GM12891 (cell line): ENCODE results near the gene TMEM132D.

Experiments
- DNase-seq: peaks from one replicate; pipeline ENCODE4 v3.0.0; 2011; ENCODE audit warnings: low spot score; ENCODE audit not compliant: insufficient read length
- FAIRE-seq: peaks from 2 replicates; lab custom pipeline; 2011; peaks lifted over from hg19 to GRCh38; lab: Jason Lieb, UNC
- PAX5 ChIP-seq: IDR thresholded peaks from 2 replicates; pipeline ENCODE4 v1.6.1; 2011; ENCODE audit warnings: low read length, moderate library complexity, mild to moderate bottlenecking; ENCODE audit not compliant: insufficient read depth, severe bottlenecking
- POLR2A ChIP-seq: IDR thresholded peaks from 2 replicates; pipeline ENCODE4 v1.6.1; 2011; ENCODE audit warnings: low read depth, low read length, control low read depth
- POLR2AphosphoS5 ChIP-seq: IDR thresholded peaks from 2 replicates; pipeline ENCODE4 v1.6.1; 2011; ENCODE audit warnings: low read depth, low read length, control low read depth
- POU2F2 ChIP-seq: IDR thresholded peaks from 2 replicates; pipeline ENCODE4 v1.6.1; 2011; ENCODE audit warnings: low read depth, mild to moderate bottlenecking, control low read depth, low read length, moderate library complexity
- SPI1 ChIP-seq: IDR thresholded peaks from 2 replicates; pipeline ENCODE4 v1.6.1; 2011; ENCODE audit warnings: low read depth, low read length, control low read depth
- TAF1 ChIP-seq: IDR thresholded peaks from 2 replicates; pipeline ENCODE4 v1.6.1; 2011; ENCODE audit warnings: low read depth, low read length, control low read depth

The TMEM132D gene

GRCh38 chr12:129873833-129874208 lies 30.0 kb downstream of the TMEM132D start:
- DNase-seq (no peak), FAIRE-seq (no peak)
- TF ChIP-seq POU2F2: no peak
- no peak for TF ChIP-seq SPI1
- TF ChIP-seq POLR2A: no peak
- no peak for TF ChIP-seq PAX5
- no peak for TF ChIP-seq TAF1
- TF ChIP-seq POLR2AphosphoS5: no peak

DNA sequence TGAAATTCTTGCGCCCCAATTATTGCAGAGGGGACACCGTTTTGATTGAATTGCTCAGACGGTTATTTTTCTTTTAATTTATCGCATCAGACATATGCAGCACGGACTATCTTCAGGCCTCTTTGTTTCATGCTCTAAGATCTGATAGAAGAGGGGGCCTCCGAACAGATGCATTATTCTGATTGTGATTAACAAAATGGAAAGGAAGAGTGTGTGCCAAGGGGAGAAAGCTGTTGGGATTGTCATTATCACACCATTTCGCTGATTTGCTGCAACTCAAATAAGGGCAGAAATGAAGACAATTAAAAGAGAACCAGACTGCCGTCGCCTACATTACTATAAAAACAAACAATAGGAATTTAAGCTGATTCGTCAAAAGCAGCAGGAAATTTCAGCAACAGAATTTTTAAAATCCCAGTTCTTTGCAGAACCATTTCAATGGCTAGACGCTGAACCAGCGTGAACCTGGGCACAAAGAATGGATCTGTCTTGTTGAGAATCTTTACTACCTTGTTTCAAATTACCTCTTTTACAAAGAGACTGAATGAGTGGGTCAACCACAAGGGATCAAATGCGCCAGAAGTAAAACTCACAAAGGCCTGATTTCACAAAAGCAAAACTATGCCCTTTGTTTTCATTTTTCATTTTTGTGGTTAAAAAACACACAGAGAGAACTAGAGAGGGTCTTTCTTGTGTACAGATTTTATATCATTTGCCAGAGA lies 30.6 kb downstream of the TMEM132D start:
- no peak for DNase-seq
- TF ChIP-seq POLR2A (no peak), PAX5 (no peak), SPI1 (no peak), TAF1 (no peak), POLR2AphosphoS5 (no peak), POU2F2 (no peak)
- FAIRE-seq: no peak

DNA sequence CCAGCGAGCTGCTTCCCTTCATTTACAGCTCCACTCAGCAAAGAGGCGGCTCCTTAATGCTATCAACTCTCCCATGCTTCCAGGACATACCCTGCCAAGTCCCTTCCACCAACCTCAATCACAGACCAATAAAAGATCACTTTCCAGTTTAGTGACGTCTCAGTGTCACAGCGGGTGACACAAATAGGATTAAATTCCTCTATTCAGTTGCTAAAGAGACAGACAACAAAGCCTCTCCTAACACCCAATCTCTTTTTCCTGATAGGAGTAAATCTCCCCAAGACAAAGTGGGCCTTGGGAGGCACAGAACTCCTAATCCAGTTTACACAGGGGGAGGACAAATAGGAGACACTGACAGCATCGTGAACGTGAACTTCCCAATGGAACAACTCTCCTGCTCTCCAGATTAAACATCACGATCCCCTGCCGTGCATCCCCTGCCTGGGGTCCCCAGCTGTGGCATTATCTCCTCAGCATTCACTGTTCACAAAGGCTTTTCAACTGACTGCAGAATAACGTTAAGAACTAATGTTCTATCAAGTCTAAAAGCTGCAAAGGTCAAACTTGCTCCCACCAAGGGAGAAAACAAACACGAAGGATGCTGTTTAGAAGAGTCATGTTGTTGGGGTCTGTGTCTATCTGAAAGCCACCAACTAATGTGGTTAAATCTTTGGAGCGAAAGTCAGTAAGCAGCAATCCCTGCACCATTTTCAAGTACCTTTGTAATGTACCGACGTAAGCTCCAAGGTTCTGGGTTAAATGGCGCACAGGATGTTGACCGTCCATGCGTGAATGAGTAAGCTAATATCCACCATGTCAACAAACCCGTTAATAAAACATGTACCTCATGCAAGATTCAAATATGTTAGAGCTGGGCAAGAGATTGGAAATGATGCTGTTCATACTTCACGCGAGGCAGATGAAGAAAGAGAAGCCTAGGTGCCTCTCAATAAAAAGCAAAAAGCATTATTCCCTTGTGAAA lies 31.5 kb downstream of the TMEM132D start:
- TF ChIP-seq PAX5 (no peak), POLR2A (no peak), SPI1 (no peak), TAF1 (no peak), POLR2AphosphoS5 (no peak), POU2F2 (no peak)
- no peak for DNase-seq
- no peak for FAIRE-seq

- TF ChIP-seq PAX5 (no peak), POLR2A (no peak), POU2F2 (no peak), SPI1 (no peak), POLR2AphosphoS5 (no peak), TAF1 (no peak)
- no peak for DNase-seq
- no peak for FAIRE-seq
Observed at GRCh38 chr12:129870796-129871195, 33.0 kb downstream of the TMEM132D start.

- DNase-seq (no peak), FAIRE-seq (no peak)
- TF ChIP-seq POLR2A (no peak), TAF1 (no peak), POU2F2 (no peak), SPI1 (no peak), PAX5 (no peak), POLR2AphosphoS5 (no peak)
Observed at GRCh38 chr12:129870136-129870535, 33.7 kb downstream of the TMEM132D start.

DNA sequence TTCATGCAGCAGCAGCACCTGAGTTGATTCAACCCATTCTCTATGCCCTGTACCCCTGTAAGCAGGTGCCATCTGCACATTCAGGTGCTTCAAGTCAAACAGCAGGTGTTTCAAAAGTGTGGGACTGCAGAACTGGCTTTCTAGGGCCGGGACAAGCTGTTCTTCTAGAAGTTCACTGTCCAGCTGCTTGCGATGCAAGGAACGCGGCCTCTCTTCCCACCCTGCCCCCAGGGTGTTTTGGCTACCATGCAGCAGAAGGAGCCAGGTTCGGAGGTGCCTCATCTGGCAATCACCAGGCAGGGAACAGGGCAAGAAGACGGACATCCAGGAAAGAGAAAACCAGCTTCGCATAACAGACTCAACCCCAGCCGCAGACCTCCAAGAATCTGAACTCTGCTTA lies 35.2 kb downstream of the TMEM132D start:
- FAIRE-seq: no peak
- TF ChIP-seq TAF1 (no peak), PAX5 (no peak), SPI1 (no peak)
- no peak for DNase-seq

- FAIRE-seq: no peak
- TF ChIP-seq POU2F2: no peak
- TF ChIP-seq TAF1: no peak
- no peak for TF ChIP-seq SPI1
- TF ChIP-seq PAX5: no peak
- TF ChIP-seq POLR2AphosphoS5: no peak
- TF ChIP-seq POLR2A: no peak
- no peak for DNase-seq
Observed at GRCh38 chr12:129863938-129864337, 39.9 kb downstream of the TMEM132D start.

DNA sequence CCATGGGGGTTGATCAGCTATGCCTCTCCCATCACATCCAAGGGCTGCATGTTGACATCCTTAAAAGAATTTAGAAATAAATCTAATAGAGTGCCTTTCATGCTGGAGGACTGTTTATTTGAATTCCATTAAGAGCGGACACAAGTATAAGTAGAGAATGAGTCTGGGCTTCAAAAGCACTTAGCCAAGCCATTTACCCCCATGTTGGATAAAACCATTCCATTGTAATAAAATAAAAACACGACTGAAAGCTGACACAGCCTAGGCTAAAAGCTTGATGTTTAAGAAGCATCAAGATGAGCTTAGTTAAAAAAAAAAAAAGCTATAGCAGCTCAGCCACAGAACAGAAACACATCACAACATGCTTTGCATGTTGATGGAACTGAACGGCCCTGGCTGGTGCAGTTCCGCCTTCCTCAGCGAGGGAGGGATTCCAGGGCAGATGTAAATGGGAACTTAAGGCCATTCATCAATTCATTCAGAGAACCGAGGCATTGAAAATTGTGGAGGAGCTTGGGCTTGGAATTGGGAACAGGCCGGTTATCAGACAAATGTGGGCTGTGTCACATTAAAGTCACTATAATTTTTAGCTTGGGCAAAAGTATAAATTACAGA lies 41.2 kb downstream of the TMEM132D start:
- TF ChIP-seq POLR2AphosphoS5 (no peak), POLR2A (no peak), PAX5 (no peak), POU2F2 (no peak), SPI1 (no peak), TAF1 (no peak)
- no peak for DNase-seq
- FAIRE-seq: no peak

- DNase-seq (no peak), FAIRE-seq (no peak)
- no peak for TF ChIP-seq POU2F2
- no peak for TF ChIP-seq SPI1
- no peak for TF ChIP-seq PAX5
- TF ChIP-seq POLR2A: no peak
- TF ChIP-seq TAF1: no peak
- TF ChIP-seq POLR2AphosphoS5: no peak
Observed at GRCh38 chr12:129861951-129862350, 41.9 kb downstream of the TMEM132D start.
